ENCODE data around the gene DNAJB12.
"Not testable (repeated sequence)": the region's sequence is repeated elsewhere in the genome, so short reads cannot be mapped to it uniquely, and the experiment has no call there.

Gene DNAJB12

GRCh38 chr10:72354356-72355213, at the start of gene DNAJB12:
TSS of gene DNAJB12 (minus strand) at chr10:72354919. CDS start at chr10:72354897, 22 bp downstream.
- DNase-seq (ENCODE audit: low read depth) = peak; percentile 93
- no peak for TF ChIP-seq CTCF (conservative IDR thresholded peaks at IDR 0.05; ENCODE audit: low read length)
- peak within 1 kb of the TSS; percentile 99 for H3K4me3 ChIP-seq (ENCODE audit: low read length)

GRCh38 chr10:72395581-72395980, 40.9 kb upstream of the DNAJB12 start:
- DNase-seq (ENCODE audit: low read depth); H3K4me3 ChIP-seq (ENCODE audit: low read length): not testable (repeated sequence)

- no peak overlapping the region for H3K4me3 ChIP-seq (ENCODE audit: low read length)
- TF ChIP-seq CTCF (conservative IDR thresholded peaks at IDR 0.05; ENCODE audit: low read length) = no peak
- DNase-seq (ENCODE audit: low read depth) = no peak
Observed at GRCh38 chr10:72392571-72392970, 37.9 kb upstream of the DNAJB12 start.

- DNase-seq (ENCODE audit: low read depth) = no peak
- TF ChIP-seq CTCF (conservative IDR thresholded peaks at IDR 0.05; ENCODE audit: low read length) = no peak
- H3K4me3 ChIP-seq (ENCODE audit: low read length) = no peak overlapping the region
Observed at GRCh38 chr10:72390764-72391163, 36.0 kb upstream of the DNAJB12 start.

- no peak overlapping the region for H3K4me3 ChIP-seq (ENCODE audit: low read length)
- no peak for DNase-seq (ENCODE audit: low read depth)
- TF ChIP-seq CTCF (conservative IDR thresholded peaks at IDR 0.05; ENCODE audit: low read length) = no peak
Observed at GRCh38 chr10:72389716-72390115, 35.0 kb upstream of the DNAJB12 start.

- DNase-seq (ENCODE audit: low read depth) = no peak
- no peak for TF ChIP-seq CTCF (conservative IDR thresholded peaks at IDR 0.05; ENCODE audit: low read length)
- no peak overlapping the region for H3K4me3 ChIP-seq (ENCODE audit: low read length)
Observed at GRCh38 chr10:72389014-72389413, 34.3 kb upstream of the DNAJB12 start.

GRCh38 chr10:72388062-72388461, 33.3 kb upstream of the DNAJB12 start:
- no peak for DNase-seq (ENCODE audit: low read depth)
- TF ChIP-seq CTCF (conservative IDR thresholded peaks at IDR 0.05; ENCODE audit: low read length) = no peak
- no peak overlapping the region for H3K4me3 ChIP-seq (ENCODE audit: low read length)

Data from AG10803 (cell line).